Inflammatory macrophage (primary cell): ENCODE measurements around the gene GPR78.
"Not testable (repeated sequence)": the region's sequence is repeated elsewhere in the genome, so short reads cannot be mapped to it uniquely, and the experiment has no call there.

Experiments used
- DNase-seq, 2 donors: peaks; one replicate each; pipeline ENCODE4 v3.0.0-alpha.2; 2020 to 2022

Gene GPR78

GRCh38 chr4:8568068-8568668 lies 12.0 kb upstream of the GPR78 start:
- DNase-seq = no peak

GRCh38 chr4:8570201-8570600 lies 10.0 kb upstream of the GPR78 start:
- no peak for DNase-seq

GRCh38 chr4:8571702-8572685 lies 8.2 kb upstream of the GPR78 start:
- no peak for DNase-seq

GRCh38 chr4:8573266-8573665 lies 6.9 kb upstream of the GPR78 start:
- DNase-seq = no peak

- DNase-seq = no peak
Observed at GRCh38 chr4:8574796-8575370, 5.3 kb upstream of the GPR78 start.

GRCh38 chr4:8575457-8575856 lies 4.7 kb upstream of the GPR78 start:
- DNase-seq = no peak

GRCh38 chr4:8576591-8576990 lies 3.6 kb upstream of the GPR78 start:
- DNase-seq = not testable (repeated sequence)

GRCh38 chr4:8577046-8577445 lies 3.1 kb upstream of the GPR78 start:
- DNase-seq = no peak

GRCh38 chr4:8577972-8578371 lies 2.2 kb upstream of the GPR78 start:
- DNase-seq = no peak

GRCh38 chr4:8578717-8579116 lies 1.5 kb upstream of the GPR78 start:
- DNase-seq = no peak

- no peak for DNase-seq
Observed at GRCh38 chr4:8579526-8580320, 469 bp upstream of the GPR78 start.

- DNase-seq = no peak
Observed at GRCh38 chr4:8581094-8581861, 1.1 kb downstream of the GPR78 start.

GRCh38 chr4:8582016-8582415 lies 1.8 kb downstream of the GPR78 start:
- no peak for DNase-seq

GRCh38 chr4:8582436-8582835 lies 2.2 kb downstream of the GPR78 start:
- DNase-seq = no peak

- DNase-seq = no peak
Observed at GRCh38 chr4:8582941-8583654, 2.9 kb downstream of the GPR78 start.

GRCh38 chr4:8583655-8584025 lies 3.4 kb downstream of the GPR78 start:
- DNase-seq = no peak

GRCh38 chr4:8585186-8585585 lies 5.0 kb downstream of the GPR78 start:
- no peak for DNase-seq

- DNase-seq = no peak
Observed at GRCh38 chr4:8585721-8586212, 5.6 kb downstream of the GPR78 start.

- DNase-seq = no peak
Observed at GRCh38 chr4:8586246-8586645, 6.1 kb downstream of the GPR78 start.

- no peak for DNase-seq
Observed at GRCh38 chr4:8586671-8587468, 6.7 kb downstream of the GPR78 start.
